GM23248 (cell line): ENCODE results near the gene MIGA2. TPM values are rescaled to one million over a fixed set of nuclear protein-coding genes. Genes with fewer than 3 reads are reported as not detected.

Experiments used
- DNase-seq: peaks from one replicate; pipeline ENCODE4 v3.0.0-alpha.2; 2015
- H2AFZ ChIP-seq: fragments of 200-600 bp; sonication (generic); 2 replicates; pipeline ENCODE4 v1.6.1; 2016; ENCODE audit warnings: antibody characterized with exemption
- H3F3A ChIP-seq: fragments of 200-600 bp; sonication (generic); 2 replicates; pipeline ENCODE4 v1.6.1; 2016; ENCODE audit warnings: mild to moderate bottlenecking, antibody characterized with exemption, mixed run types; ENCODE audit not compliant: insufficient read depth
- H3K27ac ChIP-seq: fragments of 200-600 bp; sonication (generic); 2 replicates; pipeline ENCODE4 v1.5.1; 2016; ENCODE audit warnings: mild to moderate bottlenecking
- H3K27me3 ChIP-seq: fragments of 200-600 bp; sonication (generic); replicated peaks from 2 replicates; pipeline ENCODE4 v1.6.1; 2016; ENCODE audit warnings: mild to moderate bottlenecking; ENCODE audit not compliant: insufficient read depth
- H3K36me3 ChIP-seq: fragments of 200-600 bp; sonication (generic); 2 replicates; pipeline ENCODE4 v1.6.1; 2016; ENCODE audit warnings: low read depth, mild to moderate bottlenecking
- H3K4me1 ChIP-seq: fragments of 200-600 bp; sonication (generic); 2 replicates; pipeline ENCODE4 v1.6.1; 2016; ENCODE audit warnings: mild to moderate bottlenecking; ENCODE audit not compliant: insufficient read depth
- H3K4me2 ChIP-seq: fragments of 200-600 bp; sonication (generic); one replicate; pipeline ENCODE4 v1.6.1; 2016; ENCODE audit warnings: mild to moderate bottlenecking; ENCODE audit not compliant: unreplicated experiment
- H3K4me3 ChIP-seq: fragments of 200-600 bp; sonication (generic); 2 replicates; pipeline ENCODE4 v1.5.1; 2016; ENCODE audit warnings: mild to moderate bottlenecking
- H3K79me2 ChIP-seq: fragments of 200-600 bp; sonication (generic); 2 replicates; pipeline ENCODE4 v1.6.1; 2016; ENCODE audit warnings: mild to moderate bottlenecking; ENCODE audit not compliant: insufficient read depth
- H3K9ac ChIP-seq: fragments of 200-600 bp; sonication (generic); 2 replicates; pipeline ENCODE4 v1.6.1; 2016; ENCODE audit warnings: mild to moderate bottlenecking
- H3K9me2 ChIP-seq: fragments of 200-600 bp; sonication (generic); 2 replicates; pipeline ENCODE4 v1.6.1; 2016; ENCODE audit warnings: mixed run types, mild to moderate bottlenecking, moderate library complexity; ENCODE audit not compliant: insufficient read depth
- H3K9me3 ChIP-seq: fragments of 200-600 bp; sonication (generic); one replicate; pipeline ENCODE4 v1.6.1; 2017; ENCODE audit warnings: low read depth
- H4K20me1 ChIP-seq: fragments of 200-600 bp; sonication (generic); 2 replicates; pipeline ENCODE4 v1.6.0; 2016; ENCODE audit not compliant: insufficient read depth
- EZH2 ChIP-seq: fragments of 200-600 bp; sonication (generic); IDR thresholded peaks from 2 replicates; pipeline ENCODE4 v1.6.1; 2018; ENCODE audit warnings: antibody characterized with exemption, mild to moderate bottlenecking; ENCODE audit not compliant: insufficient read depth, poor library complexity, severe bottlenecking
- EZH2phosphoT487 ChIP-seq: fragments of 200-600 bp; sonication (generic); IDR thresholded peaks from 2 replicates; pipeline ENCODE4 v1.6.1; 2018; ENCODE audit warnings: antibody characterized with exemption, moderate library complexity, mild to moderate bottlenecking, low read depth; ENCODE audit not compliant: insufficient read depth
- WGBS, 2 experiments: methylation state at CpG; one replicate each; pipeline ENCODE4 v1.1.6; 2015 to 2017; ENCODE audit warnings: low lambda C conversion rate in 2 of 2, low coverage in 1 of 2; ENCODE audit errors: missing lambda C conversion rate in 2 of 2; 5-methylcytosine and 5-hydroxymethylcytosine counted together
- in situ Hi-C: fragments of 300-500 bp; cut with MboI; formaldehyde crosslinking; loops from 2 replicates; pipeline ENCODE4 v1.15.0; 2020
- polyA plus RNA-seq: library from polyadenylated mRNA; unstranded; fragments of >200 nt; fragmentation: Nextera tagmentation; extraction: Ambion mirVana; gene quantifications from 2 replicates; pipeline ENCODE4 v1.2.1, GENCODE V29; 2016
- total RNA-seq: library from RNA; depleted of rRNA; stranded (reverse); fragments of >200 nt; shearing (Covaris generic); gene quantifications from 2 replicates; pipeline ENCODE4 v1.2.3, GENCODE V29; 2014

Gene MIGA2
- total and polyA plus RNA-seq, 2 experiments from 2014 or later, result 12.4 to 35.1 TPM

- no peaks in the 10 kb centered on the region for H3K27me3 ChIP-seq
- no peaks in the 10 kb centered on the region for H3K9me2 ChIP-seq
- H3F3A ChIP-seq, result no peaks in the 10 kb centered on the region
- no peaks in the 10 kb centered on the region for H3K9me3 ChIP-seq
- DNase-seq, result peak; percentile 81
- H3K9ac ChIP-seq, result no peak overlapping the region
- H3K79me2 ChIP-seq, result no peaks in the 10 kb centered on the region
- in situ Hi-C loops, result no loop called here
- H3K4me3 ChIP-seq, result no peak overlapping the region
- TF ChIP-seq EZH2phosphoT487 (no peak), EZH2 (no peak)
- H2AFZ ChIP-seq, result no peak overlapping the region
- no peak overlapping the region for H3K27ac ChIP-seq
- no peaks in the 10 kb centered on the region for H3K36me3 ChIP-seq
- WGBS, 2 experiments, result 65 to 69% methylated on average over 21 of the region's 21 CpGs
- H3K4me1 ChIP-seq, result peaks cover 10% of the 10 kb centered on the region
- no peaks in the 10 kb centered on the region for H4K20me1 ChIP-seq
- no peak overlapping the region for H3K4me2 ChIP-seq
Measured at GRCh38 chr9:129058965-129059795, 22.8 kb downstream of the MIGA2 start.

DNA sequence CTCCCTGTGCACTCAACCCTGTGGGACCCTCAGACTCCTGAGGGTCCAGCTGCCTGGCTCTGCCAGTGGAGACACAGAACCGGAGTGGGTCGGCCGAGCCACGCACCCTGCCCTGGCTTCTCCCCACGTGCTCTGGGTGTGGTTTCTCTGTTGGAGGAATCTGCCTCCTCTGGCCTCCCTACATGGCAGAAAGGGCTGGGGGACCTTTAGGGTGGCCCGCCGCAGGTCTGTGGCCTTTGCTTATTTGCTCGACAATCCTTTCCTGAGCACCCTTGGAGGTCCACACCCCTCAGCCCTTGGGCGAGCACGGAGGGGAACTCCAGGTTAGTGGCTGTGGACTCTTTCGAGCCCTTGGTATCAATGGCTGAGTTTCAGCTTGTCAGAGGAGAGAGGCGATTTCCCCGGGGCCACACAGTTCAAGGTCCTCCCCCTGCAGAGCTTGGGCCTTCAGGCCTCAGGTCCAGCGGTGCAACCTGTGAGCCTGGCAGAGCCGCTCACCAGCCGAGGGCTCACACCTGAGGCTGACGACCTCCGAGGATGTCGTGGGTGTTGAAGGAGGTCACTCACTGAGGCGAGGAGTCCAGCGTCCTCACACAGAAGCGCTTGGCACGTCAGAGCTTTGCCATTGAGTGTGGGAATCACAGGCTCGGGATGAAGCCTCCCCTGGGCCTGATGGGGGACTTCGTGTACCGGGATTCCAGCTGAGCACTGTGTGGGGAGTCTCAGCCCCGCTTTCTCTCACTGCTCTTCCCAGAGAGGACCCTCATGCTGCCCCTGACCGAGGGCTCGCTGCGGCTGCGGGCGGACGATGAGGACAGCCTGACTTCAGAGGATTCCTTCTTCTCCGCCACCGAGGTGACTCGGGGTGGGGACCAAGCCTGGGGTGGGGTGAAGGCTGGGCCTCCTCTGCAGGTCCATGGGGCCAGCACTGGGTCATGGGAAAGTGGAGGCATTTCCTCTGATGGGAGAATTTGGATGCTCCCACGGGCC lies 23.7 kb downstream of the MIGA2 start:
- no peak overlapping the region for H3K27ac ChIP-seq
- H2AFZ ChIP-seq, result no peak overlapping the region
- H3K79me2 ChIP-seq, result no peaks in the 10 kb centered on the region
- no peak overlapping the region for H3K4me3 ChIP-seq
- WGBS, 2 experiments, result 93 to 94% methylated on average over 31 to 37 of the region's 37 CpGs
- H3K27me3 ChIP-seq, result no peaks in the 10 kb centered on the region
- in situ Hi-C loops, result no loop called here
- H3K9ac ChIP-seq, result no peak overlapping the region
- H3F3A ChIP-seq, result no peaks in the 10 kb centered on the region
- H3K4me2 ChIP-seq, result no peak overlapping the region
- no peak for TF ChIP-seq EZH2phosphoT487
- TF ChIP-seq EZH2, result no peak
- H3K36me3 ChIP-seq, result peaks cover 5% of the 10 kb centered on the region; the same call in 1 of the 2 replicates
- no peaks in the 10 kb centered on the region for H3K9me3 ChIP-seq
- peaks cover 10% of the 10 kb centered on the region for H3K4me1 ChIP-seq
- no peak for DNase-seq
- H3K9me2 ChIP-seq, result no peaks in the 10 kb centered on the region
- no peaks in the 10 kb centered on the region for H4K20me1 ChIP-seq

GRCh38 chr9:129060991-129061390 lies 24.6 kb downstream of the MIGA2 start:
- no peak for DNase-seq
- no peaks in the 10 kb centered on the region for H3K9me3 ChIP-seq
- H3K4me2 ChIP-seq, result no peak overlapping the region
- H3K36me3 ChIP-seq, result peaks cover 6% of the 10 kb centered on the region; the same call in 1 of the 2 replicates
- in situ Hi-C loops, result no loop called here
- no peaks in the 10 kb centered on the region for H3K9me2 ChIP-seq
- no peak overlapping the region for H3K4me3 ChIP-seq
- no peaks in the 10 kb centered on the region for H3F3A ChIP-seq
- H3K27ac ChIP-seq, result no peak overlapping the region
- H4K20me1 ChIP-seq, result no peaks in the 10 kb centered on the region
- WGBS, 2 experiments, result 94% methylated on average over 8 to 12 of the region's 12 CpGs
- H3K27me3 ChIP-seq, result no peaks in the 10 kb centered on the region
- no peak overlapping the region for H3K9ac ChIP-seq
- TF ChIP-seq EZH2phosphoT487 (no peak), EZH2 (no peak)
- no peaks in the 10 kb centered on the region for H3K79me2 ChIP-seq
- H2AFZ ChIP-seq, result no peak overlapping the region
- peaks cover 10% of the 10 kb centered on the region for H3K4me1 ChIP-seq

DNA sequence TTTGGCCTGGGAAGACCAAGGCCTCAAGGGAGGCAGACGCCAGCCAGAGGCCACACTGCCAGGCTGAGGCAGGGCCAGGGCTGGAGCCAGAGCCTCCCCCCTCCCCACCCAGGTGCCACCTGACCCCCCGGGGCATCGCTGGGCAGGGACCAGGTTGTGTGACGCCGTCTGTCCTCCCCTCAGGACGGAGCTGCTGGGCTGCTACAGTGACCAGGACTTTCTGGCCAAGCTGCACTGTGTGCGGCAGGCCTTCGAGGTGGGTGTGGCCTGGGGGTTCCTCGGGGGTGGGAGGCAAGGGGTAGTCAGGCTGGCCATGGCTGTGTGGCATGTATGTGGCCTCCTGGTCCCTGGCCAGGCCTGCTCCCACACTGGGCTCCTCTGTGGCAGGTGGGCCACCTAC lies 26.6 kb downstream of the MIGA2 start:
- Histone ChIP-seq H3F3A (no peaks in the 10 kb centered on the region), H3K79me2 (no peaks in the 10 kb centered on the region), H3K9ac (no peak overlapping the region), H3K9me2 (no peaks in the 10 kb centered on the region), H3K4me2 (no peak overlapping the region), H3K36me3 (peaks cover 6% of the 10 kb centered on the region; the same call in 1 of the 2 replicates), H4K20me1 (no peaks in the 10 kb centered on the region), H3K9me3 (no peaks in the 10 kb centered on the region), H3K4me3 (no peak overlapping the region), H3K27ac (no peak overlapping the region), H3K27me3 (no peaks in the 10 kb centered on the region), H2AFZ (no peak overlapping the region), H3K4me1 (peaks cover 10% of the 10 kb centered on the region)
- in situ Hi-C loops, result no loop called here
- 84 to 90% methylated on average over 6 to 9 of the region's 9 CpGs for WGBS, 2 experiments
- no peak for TF ChIP-seq EZH2
- no peak for TF ChIP-seq EZH2phosphoT487
- DNase-seq, result no peak
